ENCODE data around the gene AP3S1. TPM values are rescaled to one million over a fixed set of nuclear protein-coding genes. Genes with fewer than 3 reads are reported as not detected.

The AP3S1 gene
- 173 and 517 TPM in 2 replicates for total RNA-seq

DNA sequence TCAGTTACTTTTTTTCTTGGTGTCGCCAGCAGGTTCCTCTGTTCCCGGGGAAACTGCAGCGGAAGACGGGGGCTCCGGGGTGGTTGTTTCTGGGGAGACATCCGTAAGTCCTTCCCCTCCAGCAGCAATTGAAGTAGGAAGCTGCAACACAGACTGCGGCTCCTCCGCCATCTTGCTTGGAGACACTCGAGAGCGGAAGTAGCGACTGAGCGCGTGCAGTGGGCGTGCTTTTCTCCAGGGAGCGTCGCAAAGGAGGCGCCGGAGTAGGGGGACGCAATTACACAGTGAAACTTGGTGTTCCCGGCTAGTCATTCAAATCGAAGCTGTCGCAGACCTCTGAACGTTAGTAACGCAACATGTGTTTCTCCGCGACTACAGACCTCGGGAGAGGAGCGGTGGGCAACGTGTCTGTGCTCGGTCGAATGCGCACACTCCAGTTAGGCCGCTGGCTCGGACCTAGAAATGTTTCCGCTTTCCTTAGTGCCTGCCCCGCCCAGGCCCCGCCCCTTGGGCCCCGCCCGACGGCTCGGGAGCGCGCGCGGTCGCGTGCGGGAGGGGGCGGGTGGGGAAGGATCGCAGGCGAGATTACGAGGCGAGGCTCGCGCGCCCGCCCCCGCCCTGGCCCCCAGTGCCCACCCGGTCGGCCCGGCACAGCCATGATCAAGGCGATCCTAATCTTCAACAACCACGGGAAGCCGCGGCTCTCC lies at the start of gene AP3S1, which contains the start of gene ATG12:
TSS of gene AP3S1 (plus strand) at position 554 of the 707 bp plus-strand sequence. CDS start at position 657, 103 bp downstream.
TSS of gene ATG12 (minus strand) at position 184 of the 707 bp plus-strand sequence. CDS start at position 171, 13 bp downstream.

DNA sequence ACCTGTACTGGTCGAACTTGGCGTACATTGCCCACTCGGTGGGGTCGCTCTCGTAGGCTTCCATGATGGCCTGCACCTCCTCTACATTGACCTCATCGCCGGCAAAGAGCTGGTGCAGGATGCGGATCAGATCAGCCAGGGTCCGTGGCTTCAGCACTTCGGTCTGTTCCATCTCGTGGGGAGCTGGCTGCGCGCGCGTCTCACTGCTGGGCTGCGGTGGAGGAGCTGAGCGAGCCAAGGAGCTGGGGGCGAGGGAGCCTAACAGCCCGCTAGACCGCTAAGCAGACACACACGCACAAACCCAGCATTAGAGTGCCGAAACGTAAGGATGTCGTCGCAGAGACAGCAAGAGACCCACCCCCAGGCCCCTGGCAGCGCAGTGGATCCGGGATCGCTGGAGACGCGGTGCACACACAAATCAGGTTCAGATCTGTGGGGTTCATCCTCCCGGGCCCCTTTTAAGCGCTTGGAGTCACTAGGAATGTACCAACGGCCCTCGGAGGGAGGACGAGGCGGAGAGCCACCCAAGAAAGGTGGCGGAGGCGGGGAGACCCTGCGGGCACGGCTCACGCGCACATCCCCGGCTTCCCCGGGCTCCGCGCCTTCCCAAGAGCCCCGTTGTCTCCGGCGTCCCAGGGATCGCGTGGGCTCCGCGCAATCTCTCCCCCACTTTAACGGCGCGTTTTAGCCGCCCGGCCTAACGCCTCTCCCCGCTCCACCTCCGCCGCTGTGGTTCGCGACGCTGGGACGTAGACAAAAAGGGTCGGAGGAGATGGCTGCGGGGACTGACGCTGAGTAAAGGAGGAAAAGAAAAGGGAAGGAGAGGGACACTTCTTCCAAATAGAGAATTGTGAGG lies 25.3 kb upstream of the AP3S1 start, which contains the start of gene CDO1:
TSS of gene CDO1 (minus strand) at position 434 of the 856 bp plus-strand sequence. CDS start at position 172, 262 bp downstream.

DNA sequence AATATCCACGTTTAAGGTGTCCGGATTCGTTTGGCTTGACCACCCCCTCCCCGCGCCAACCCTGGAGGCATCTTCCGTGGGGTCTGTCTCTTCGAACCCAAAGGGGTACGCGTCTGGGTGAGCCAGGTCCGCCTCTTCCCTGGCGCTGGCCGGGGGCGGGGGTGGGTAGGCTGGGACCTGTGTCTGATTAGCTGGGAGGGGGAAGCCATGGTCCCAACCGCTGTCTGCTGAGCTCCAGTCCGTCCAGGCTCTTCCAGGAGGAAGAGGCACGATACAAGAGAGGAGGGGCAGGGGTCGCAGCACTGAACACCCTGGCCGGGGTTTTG lies 120.5 kb downstream of the AP3S1 start, which contains the start of gene LVRN:
TSS of gene LVRN (plus strand) at position 237 of the 326 bp plus-strand sequence. CDS start 143 bp downstream, outside the sequence.

Other genes with a start within 250 kb of the AP3S1 start
- gene TICAM2, start 239.5 kb upstream of the AP3S1 start, total RNA-seq: under 0.01 and 1.8 TPM in 2 replicates
- gene TMED7, start 215.9 kb upstream of the AP3S1 start, total RNA-seq: 108 and 150 TPM in 2 replicates
- 0.65 and 0.72 TPM in 2 replicates for gene CDO1, start 25.3 kb upstream of the AP3S1 start, total RNA-seq
- gene ATG12, start 370 bp upstream of the AP3S1 start, total RNA-seq: 59.3 and 68.6 TPM in 2 replicates
- 0.16 TPM in 1 of 2 replicates, not detected in the other for gene LVRN, start 120.5 kb downstream of the AP3S1 start, total RNA-seq
- not detected in 2 replicates for gene ARL14EPL, start 190.5 kb downstream of the AP3S1 start, total RNA-seq
- gene COMMD10, start 243.1 kb downstream of the AP3S1 start, total RNA-seq: 22.6 and 22.7 TPM in 2 replicates